ENCODE data around the gene MARS1.
A peak's percentile ranks its signal among the peaks of the same experiment; 100 is the strongest.

MARS1 gene

GRCh38 chr12:57520053-57520818 lies 32.4 kb downstream of the MARS1 start, which contains the start of gene DDIT3 (continued):
- TF ChIP-seq ZNF280D (tag by site-specific recombination; IDR thresholded peaks at IDR 0.05): no peak
- TF ChIP-seq ZNF580 (tag by site-specific recombination; IDR thresholded peaks at IDR 0.05): no peak
- TF ChIP-seq PRDM1 (tag by site-specific recombination; IDR thresholded peaks at IDR 0.05): no peak
- no peak for TF ChIP-seq MZF1 (tag by site-specific recombination; IDR thresholded peaks at IDR 0.05; ENCODE audit: borderline replicate concordance)
- peak; percentile 92 for TF ChIP-seq ZNF660 (tag by site-specific recombination; IDR thresholded peaks at IDR 0.05)
- 0 out of 2 replicates have a peak, but pooled peaks have one; percentile 14 for TF ChIP-seq ZNF366 (tag by site-specific recombination; conservative IDR thresholded peaks at IDR 0.05)
- TF ChIP-seq ZNF280C (tag by site-specific recombination; IDR thresholded peaks at IDR 0.05): no peak
- TF ChIP-seq ZSCAN5A (tag by site-specific recombination; IDR thresholded peaks at IDR 0.05): no peak
- TF ChIP-seq ZFP37 (tag by site-specific recombination; IDR thresholded peaks at IDR 0.05): peak; percentile 69; the same call in 1 of the 2 replicates
- TF ChIP-seq ZNF544 (tag by site-specific recombination; IDR thresholded peaks at IDR 0.05): no peak
- no peak for TF ChIP-seq ZNF670 (tag by site-specific recombination; IDR thresholded peaks at IDR 0.05; ENCODE audit: low read depth)
- no peak for TF ChIP-seq ZNF529 (tag by site-specific recombination; IDR thresholded peaks at IDR 0.05; ENCODE audit: insufficient replicate concordance)
- no peak for TF ChIP-seq ZNF521 (tag by site-specific recombination; IDR thresholded peaks at IDR 0.05)
- TF ChIP-seq ZNF19 (tag by site-specific recombination; IDR thresholded peaks at IDR 0.05; ENCODE audit: low read depth): no peak
- TF ChIP-seq ZBTB20 (tag by site-specific recombination; IDR thresholded peaks at IDR 0.05): no peak
- peak; percentile 86 for TF ChIP-seq BCL11A (tag by site-specific recombination; IDR thresholded peaks at IDR 0.05; ENCODE audit: low read depth)
- TF ChIP-seq ZNF549 (tag by site-specific recombination; IDR thresholded peaks at IDR 0.05): no peak
- TF ChIP-seq ZNF112 (tag by site-specific recombination; IDR thresholded peaks at IDR 0.05): no peak
- TF ChIP-seq ZNF837 (tag by site-specific recombination; IDR thresholded peaks at IDR 0.05): no peak; the same call in 1 of the 2 replicates
- no peak for TF ChIP-seq ZNF239 (tag by site-specific recombination; IDR thresholded peaks at IDR 0.05)
- TF ChIP-seq ZBTB26 (tag by site-specific recombination; optimal IDR thresholded peaks at IDR 0.05): peak; percentile 66
- TF ChIP-seq ZNF596 (tag by site-specific recombination; IDR thresholded peaks at IDR 0.05): peak; percentile 20; the same call in 1 of the 2 replicates
- TF ChIP-seq IKZF3 (tag by site-specific recombination; IDR thresholded peaks at IDR 0.05): no peak
- TF ChIP-seq BCL11B (tag by site-specific recombination; IDR thresholded peaks at IDR 0.05; ENCODE audit: low read depth): peak; percentile 78; the same call in 1 of the 2 replicates
- no peak for TF ChIP-seq ZBTB1 (tag by site-specific recombination; IDR thresholded peaks at IDR 0.05)
- no peak for TF ChIP-seq YY1 (tag by site-specific recombination; IDR thresholded peaks at IDR 0.05)
- TF ChIP-seq ZNF768 (tag by site-specific recombination; IDR thresholded peaks at IDR 0.05): no peak
- TF ChIP-seq SP3 (tag by site-specific recombination; IDR thresholded peaks at IDR 0.05): peak; percentile 93
- peak; percentile 26; the same call in 1 of the 2 replicates for TF ChIP-seq ZFP69B (tag by site-specific recombination; IDR thresholded peaks at IDR 0.05)
- peak; percentile 67 for TF ChIP-seq ZNF629 (tag by site-specific recombination; IDR thresholded peaks at IDR 0.05)
- TF ChIP-seq ZNF555 (tag by site-specific recombination; conservative IDR thresholded peaks at IDR 0.05): no peak
- no peak for TF ChIP-seq ZNF747 (tag by site-specific recombination; IDR thresholded peaks at IDR 0.05)
- TF ChIP-seq ZNF571 (tag by site-specific recombination; IDR thresholded peaks at IDR 0.05): no peak
